C4-2B (cell line): ENCODE data around the gene MTMR3.

Experiments
- H3K27ac ChIP-seq: fragments of 450-650 bp; 2 replicates; pipeline ENCODE4 v1.5.1; 2017
- CTCF ChIP-seq: fragments of 450-650 bp; conservative IDR thresholded peaks from 2 replicates; pipeline ENCODE4 v1.5.1; 2017; ENCODE audit warnings: mild to moderate bottlenecking
- ZFX ChIP-seq: fragments of 450-650 bp; IDR thresholded peaks from 2 replicates; pipeline ENCODE4 v1.6.1; 2017

Gene MTMR3

GRCh38 chr22:30033901-30034300 lies 150.9 kb downstream of the MTMR3 start:
- no peak for TF ChIP-seq ZFX
- TF ChIP-seq CTCF: no peak
- H3K27ac ChIP-seq: no peak overlapping the region

GRCh38 chr22:30036656-30037055 lies 153.7 kb downstream of the MTMR3 start:
- TF ChIP-seq ZFX (no peak), CTCF (no peak)
- no peak overlapping the region for H3K27ac ChIP-seq

- TF ChIP-seq ZFX (no peak), CTCF (no peak)
- H3K27ac ChIP-seq: no peak overlapping the region
These were observed 155.2 kb downstream of the MTMR3 start for GRCh38 chr22:30038219-30038618.

- no peak for TF ChIP-seq CTCF
- no peak for TF ChIP-seq ZFX
- no peak overlapping the region for H3K27ac ChIP-seq
These were observed 157.7 kb downstream of the MTMR3 start for GRCh38 chr22:30040499-30041260.

- H3K27ac ChIP-seq: no peak overlapping the region
- no peak for TF ChIP-seq ZFX
- no peak for TF ChIP-seq CTCF
These were observed 158.5 kb downstream of the MTMR3 start for GRCh38 chr22:30041475-30041874.

- no peak overlapping the region for H3K27ac ChIP-seq
- TF ChIP-seq CTCF (no peak), ZFX (no peak)
These were observed 158.9 kb downstream of the MTMR3 start for GRCh38 chr22:30041881-30042280.

GRCh38 chr22:30043161-30043560 lies 160.2 kb downstream of the MTMR3 start:
- TF ChIP-seq CTCF: no peak
- no peak for TF ChIP-seq ZFX
- no peak overlapping the region for H3K27ac ChIP-seq
